A549 (cell line): ENCODE results near the gene COMTD1. TPM values are rescaled to one million over a fixed set of nuclear protein-coding genes. Genes with fewer than 3 reads are reported as not detected.

Source experiments
- BCL3 ChIP-seq: fragments of >200 bp; sonication (Bioruptor Twin); formaldehyde crosslinking; IDR thresholded peaks from 3 replicates; pipeline ENCODE4 v1.6.1; 2016
- BHLHE40 ChIP-seq: IDR thresholded peaks from 2 replicates; pipeline ENCODE4 v1.6.1; 2012; ENCODE audit warnings: low read depth, low read length, inconsistent platforms
- CBX8 ChIP-seq: fragments of 200-600 bp; sonication (generic); IDR thresholded peaks from 2 replicates; pipeline ENCODE4 v1.6.1; 2016
- E2F6 ChIP-seq: IDR thresholded peaks from 2 replicates; pipeline ENCODE4 v1.6.1; 2012; ENCODE audit warnings: low read depth, borderline replicate concordance
- EHF ChIP-seq: fragments of 250-450 bp; sonication (Bioruptor Pico); IDR thresholded peaks from 2 replicates; pipeline ENCODE4 v1.5.0; 2020; ENCODE audit warnings: mild to moderate bottlenecking
- ELK1 ChIP-seq: fragments of 150-350 bp; IDR thresholded peaks from 2 replicates; pipeline ENCODE4 v1.6.1; 2014; ENCODE audit warnings: low read depth, mild to moderate bottlenecking, low read length
- GATA3 ChIP-seq: IDR thresholded peaks from 2 replicates; pipeline ENCODE4 v1.6.1; 2012; ENCODE audit warnings: borderline replicate concordance
- HES2 ChIP-seq: fragments of >200 bp; sonication (Bioruptor Twin); formaldehyde crosslinking; IDR thresholded peaks from 2 replicates; pipeline ENCODE4 v1.6.1; 2016
- HMGXB4 ChIP-seq: fragments of 250-450 bp; sonication (Bioruptor Pico); IDR thresholded peaks from 2 replicates; pipeline ENCODE4 v1.5.0; 2021; ENCODE audit warnings: mild to moderate bottlenecking, moderate library complexity, borderline replicate concordance
- HOXB13 ChIP-seq: fragments of 250-450 bp; sonication (Bioruptor Pico); IDR thresholded peaks from 2 replicates; pipeline ENCODE4 v1.5.0; 2020; ENCODE audit warnings: low read depth, mild to moderate bottlenecking, moderate library complexity
- JUN ChIP-seq, 2 experiments: fragments of >200 bp; sonication (Bioruptor Twin); formaldehyde crosslinking; IDR thresholded peaks; 2 replicates in 1 of 2; 3 replicates in 1 of 2; pipeline ENCODE4 v1.6.1; 2016 to 2017
- JUNB ChIP-seq: fragments of >200 bp; sonication (Bioruptor Twin); formaldehyde crosslinking; IDR thresholded peaks from 2 replicates; pipeline ENCODE4 v1.6.1; 2016
- KDM1A ChIP-seq: fragments of 200-600 bp; sonication (generic); IDR thresholded peaks from 2 replicates; pipeline ENCODE4 v1.6.1; 2016; ENCODE audit warnings: low read depth, mild to moderate bottlenecking
- MAZ ChIP-seq: fragments of 150-350 bp; IDR thresholded peaks from 2 replicates; pipeline ENCODE4 v1.6.1; 2014; ENCODE audit warnings: antibody characterized with exemption, low read depth, low read length, borderline replicate concordance
- MYC ChIP-seq: IDR thresholded peaks from 2 replicates; pipeline ENCODE4 v1.6.1; 2012; ENCODE audit warnings: mild to moderate bottlenecking, inconsistent platforms, low read length, improper control_type of control experiment, borderline replicate concordance
- NPAS2 ChIP-seq: fragments of 250-450 bp; sonication (Bioruptor Pico); IDR thresholded peaks from 2 replicates; pipeline ENCODE4 v1.8.0; 2022; ENCODE audit warnings: mild to moderate bottlenecking, moderate library complexity, borderline replicate concordance
- NR3C1 ChIP-seq: fragments of >200 bp; sonication (Bioruptor Twin); formaldehyde crosslinking; IDR thresholded peaks from 3 replicates; pipeline ENCODE4 v1.6.1; 2017
- POLR2A ChIP-seq: IDR thresholded peaks from 2 replicates; pipeline ENCODE4 v1.6.1; 2012; ENCODE audit warnings: mild to moderate bottlenecking, low read length
- POLR2AphosphoS2 ChIP-seq: conservative IDR thresholded peaks from 2 replicates; pipeline ENCODE4 v1.6.1; 2012; ENCODE audit warnings: low read length, improper control_type of control experiment, inconsistent platforms
- RAD21 ChIP-seq, 2 experiments: fragments of >200 bp in 1 of 2; sonication (Bioruptor Twin) in 1 of 2; formaldehyde crosslinking in 1 of 2; IDR thresholded peaks in 1 of 2; conservative IDR thresholded peaks in 1 of 2; 2 replicates in 1 of 2; 3 replicates in 1 of 2; pipeline ENCODE4 v1.6.1; 2012 to 2018; ENCODE audit warnings: inconsistent platforms in 1 of 2
- RCOR1 ChIP-seq: fragments of 150-350 bp; IDR thresholded peaks from 2 replicates; pipeline ENCODE4 v1.6.1; 2014; ENCODE audit warnings: antibody characterized with exemption, low read length, low read depth
- REST ChIP-seq: fragments of 200-600 bp; sonication (generic); IDR thresholded peaks from 2 replicates; pipeline ENCODE4 v1.6.1; 2016; ENCODE audit warnings: antibody characterized with exemption, mild to moderate bottlenecking, moderate library complexity
- SMC3 ChIP-seq: fragments of >200 bp; sonication (Bioruptor Twin); formaldehyde crosslinking; IDR thresholded peaks from 3 replicates; pipeline ENCODE4 v1.6.1; 2018; ENCODE audit warnings: inconsistent platforms
- ZC3H11A ChIP-seq: fragments of 450-650 bp; IDR thresholded peaks from 2 replicates; pipeline ENCODE4 v1.6.1; 2014; ENCODE audit warnings: antibody characterized with exemption, mild to moderate bottlenecking
- ZNF302 ChIP-seq: fragments of 250-450 bp; sonication (Bioruptor Pico); IDR thresholded peaks from 2 replicates; pipeline ENCODE4 v1.9.0; 2021; ENCODE audit warnings: inconsistent platforms, mild to moderate bottlenecking, moderate library complexity
- polyA plus RNA-seq, 4 experiments: library from polyadenylated mRNA; depleted of rRNA in 3 of 4; stranded (reverse); fragments of >200 nt; fragmentation: RNase III in 1 of 4; extraction: RNeasy Plus Mini Kit Qiagen cat#74134 plus additional on column Dnase treatment in 1 of 4; gene quantifications; 2 replicates in 3 of 4; 3 replicates in 1 of 4; pipeline ENCODE4 v1.2.3, GENCODE V29; 2011 to 2017

COMTD1 gene
- polyA plus RNA-seq, 2 of the 4 experiments (the other 2 are of a cell fraction) = 9.8 to 34.2 TPM

- TF ChIP-seq REST (no peak), MAZ (no peak), HMGXB4 (CRISPR knock-in tag) (no peak), HES2 (no peak), ELK1 (no peak), POLR2AphosphoS2 (no peak), JUN (IDR thresholded peaks at IDR 0.05) (no peak), NPAS2 (no peak), BCL3 (no peak), RAD21 (conservative IDR thresholded peaks at IDR 0.05 in 1 of 2, IDR thresholded peaks at IDR 0.05 in 1 of 2) (0 out of 5 replicates have a peak, but pooled peaks of 1 of the 2 experiments have one; percentile 9), SMC3 (no peak), POLR2A (peak; percentile 41), BHLHE40 (no peak), CBX8 (no peak), HOXB13 (CRISPR knock-in tag) (peak; percentile 96; the same call in 1 of the 2 replicates), JUNB (no peak), RCOR1 (no peak), E2F6 (peak; percentile 83), NR3C1 (no peak), MYC (no peak), ZNF302 (CRISPR knock-in tag) (no peak), EHF (no peak; the same call in 1 of the 2 replicates), GATA3 (no peak), KDM1A (no peak), ZC3H11A (0 out of 2 replicates have a peak, but pooled peaks have one; percentile 7)
These were observed 25.9 kb downstream of the COMTD1 start (continued) for GRCh38 chr10:75209921-75210281.
